Mononuclear cell (primary cell): ENCODE data around the gene ZMIZ1. TPM values are rescaled to one million over a fixed set of nuclear protein-coding genes. Genes with fewer than 3 reads are reported as not detected.

Experiments
- H3K27me3 ChIP-seq: 2 replicates; pipeline ENCODE4 v1.6.0; 2011; ENCODE audit warnings: low read length, control low read depth; ENCODE audit not compliant: insufficient read depth
- H3K4me1 ChIP-seq: 2 replicates; pipeline ENCODE4 v1.5.1; 2011; ENCODE audit warnings: mild to moderate bottlenecking, low read length, control low read depth; ENCODE audit not compliant: insufficient read depth
- H3K4me3 ChIP-seq: 2 replicates; pipeline ENCODE4 v1.5.1; 2011; ENCODE audit warnings: mild to moderate bottlenecking, low read length, moderate library complexity
- H3K9me3 ChIP-seq: 2 replicates; pipeline ENCODE4 v1.5.1; 2011; ENCODE audit warnings: low read depth, mild to moderate bottlenecking, control low read depth, low read length
- total RNA-seq: library from RNA; depleted of rRNA; stranded (reverse); fragments of >200 nt; gene quantifications from one replicate; pipeline ENCODE4 v1.2.3, GENCODE V29; 2012

The ZMIZ1 gene
- total RNA-seq, 1 donor, result 26.2 TPM

DNA sequence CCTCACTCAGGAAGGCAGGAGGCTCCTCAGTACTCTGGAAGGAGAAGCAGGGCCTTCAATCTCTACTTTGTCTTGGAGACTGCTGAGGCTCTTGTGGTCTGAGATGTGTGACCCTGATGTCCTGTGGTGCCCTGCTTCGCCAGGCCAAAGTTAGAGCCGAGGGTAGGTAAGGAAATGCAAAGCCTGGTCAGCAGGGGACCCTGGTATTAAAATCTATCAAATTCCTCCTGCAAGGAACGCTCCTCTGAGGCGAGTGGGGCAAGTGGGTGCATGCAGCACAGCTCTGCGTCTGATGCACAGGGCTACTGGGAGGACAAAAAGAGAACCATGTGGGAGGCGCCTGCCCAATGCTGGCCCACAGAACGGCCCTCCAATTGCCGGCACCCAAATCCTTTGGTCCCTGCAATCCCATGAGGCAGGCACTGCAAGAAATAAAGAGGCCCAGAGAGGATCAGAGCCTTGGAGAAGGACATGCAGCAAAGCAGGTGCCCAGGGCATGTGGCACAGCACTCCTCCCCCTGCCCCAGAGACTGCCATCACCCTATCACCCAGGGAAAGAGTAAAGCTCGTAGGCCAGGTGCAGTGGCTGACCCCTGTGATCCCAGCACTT, 23.1 kb upstream of the ZMIZ1 start:
- no peak overlapping the region for H3K4me3 ChIP-seq
- peaks cover 35% of the 10 kb centered on the region for H3K4me1 ChIP-seq
- H3K9me3 ChIP-seq, result no peaks in the 10 kb centered on the region
- no peaks in the 10 kb centered on the region for H3K27me3 ChIP-seq

DNA sequence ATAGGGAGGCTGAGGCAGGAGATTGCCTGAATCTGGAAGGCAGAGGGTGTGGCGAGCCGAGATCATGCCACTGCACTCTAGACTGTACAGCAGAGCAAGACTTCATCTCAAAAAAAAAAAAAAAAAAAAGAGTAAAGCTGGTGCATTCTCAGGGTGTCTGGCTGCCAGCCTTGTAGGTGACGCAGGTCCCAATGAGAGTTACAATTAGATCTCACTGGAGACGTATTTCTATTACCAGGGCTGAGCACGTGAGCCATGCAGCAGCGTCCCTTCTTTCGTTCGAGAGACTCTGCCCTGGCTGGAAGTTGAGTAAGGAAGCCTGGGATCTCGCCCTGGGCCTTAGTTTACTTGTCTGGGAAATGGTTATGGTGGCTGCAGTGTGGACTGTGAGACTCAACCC, 22.4 kb upstream of the ZMIZ1 start:
- Histone ChIP-seq H3K4me1 (peaks cover 35% of the 10 kb centered on the region), H3K27me3 (no peaks in the 10 kb centered on the region), H3K4me3 (no peak overlapping the region), H3K9me3 (no peaks in the 10 kb centered on the region)

- H3K4me1 ChIP-seq, result peaks cover 35% of the 10 kb centered on the region
- H3K4me3 ChIP-seq, result no peak overlapping the region
- no peaks in the 10 kb centered on the region for H3K27me3 ChIP-seq
- no peaks in the 10 kb centered on the region for H3K9me3 ChIP-seq
Observed at GRCh38 chr10:79046741-79047583, 21.8 kb upstream of the ZMIZ1 start.

DNA sequence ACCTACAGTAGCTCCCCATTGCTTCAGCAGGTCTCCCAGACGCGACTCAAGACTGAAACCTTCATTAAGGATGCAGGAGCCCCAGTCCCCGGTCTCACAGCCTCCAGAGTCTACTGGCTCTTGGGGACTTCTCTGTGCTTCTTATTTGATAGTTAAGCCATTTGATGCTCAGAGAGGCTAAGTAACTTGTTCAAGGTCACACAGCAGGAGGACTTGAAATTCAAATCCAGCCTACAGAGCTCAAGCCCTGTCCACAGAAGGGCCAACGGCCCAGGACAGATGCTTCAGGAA, 21.2 kb upstream of the ZMIZ1 start:
- Histone ChIP-seq H3K27me3 (no peaks in the 10 kb centered on the region), H3K9me3 (no peaks in the 10 kb centered on the region), H3K4me3 (no peak overlapping the region), H3K4me1 (peaks cover 35% of the 10 kb centered on the region)

- Histone ChIP-seq H3K4me1 (peaks cover 35% of the 10 kb centered on the region), H3K4me3 (peak overlapping the region; percentile 6), H3K9me3 (no peaks in the 10 kb centered on the region), H3K27me3 (no peaks in the 10 kb centered on the region)
Observed at GRCh38 chr10:79047875-79048638, 20.7 kb upstream of the ZMIZ1 start.

DNA sequence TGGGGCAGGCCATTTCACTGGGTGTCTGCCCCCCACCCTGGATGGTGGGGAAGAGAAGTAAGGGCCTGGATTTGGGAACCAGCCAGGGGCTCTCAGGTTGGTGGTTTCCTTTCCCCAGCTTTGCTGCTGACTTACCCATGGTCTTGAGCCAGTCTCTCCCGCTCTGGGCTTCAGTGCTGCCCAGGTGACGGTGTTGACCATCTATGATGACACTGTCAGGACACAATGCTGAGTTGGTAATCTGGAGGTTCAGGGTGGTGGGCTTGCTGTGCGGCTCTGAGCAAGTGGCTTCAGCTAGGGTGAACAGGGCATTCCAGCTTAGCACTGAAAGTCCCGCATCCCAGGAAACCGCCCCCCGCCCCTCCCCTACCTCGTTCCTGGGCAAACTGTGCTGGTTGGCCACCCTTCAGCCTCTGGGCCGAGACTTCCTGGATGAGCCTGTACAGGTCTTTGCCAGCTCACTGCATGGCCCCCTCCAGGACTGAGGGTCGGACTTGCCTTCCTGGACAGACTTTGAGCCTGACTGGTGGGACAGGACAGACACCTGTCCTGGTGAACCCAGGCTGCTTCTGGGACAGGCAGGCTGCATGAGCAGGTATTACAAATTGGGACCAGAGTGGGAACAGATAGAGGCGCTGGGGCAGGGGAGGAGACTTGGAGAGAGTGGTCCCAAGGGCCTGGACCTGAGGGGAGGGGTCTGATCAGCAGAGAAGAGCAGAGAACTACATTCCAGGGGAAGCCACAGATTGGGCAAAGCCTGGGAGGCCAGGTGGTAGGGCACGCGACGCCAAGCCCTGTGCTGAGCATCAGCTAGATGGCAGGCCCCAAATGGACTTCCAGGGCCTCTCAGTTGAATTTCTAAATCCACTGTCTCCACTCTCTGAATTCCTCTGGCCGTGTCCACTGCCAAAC, 19.9 kb upstream of the ZMIZ1 start:
- Histone ChIP-seq H3K4me1 (peaks cover 35% of the 10 kb centered on the region), H3K27me3 (no peaks in the 10 kb centered on the region), H3K9me3 (no peaks in the 10 kb centered on the region), H3K4me3 (peak overlapping the region; percentile 6)

- Histone ChIP-seq H3K27me3 (no peaks in the 10 kb centered on the region), H3K9me3 (no peaks in the 10 kb centered on the region), H3K4me1 (peaks cover 35% of the 10 kb centered on the region), H3K4me3 (no peak overlapping the region)
Observed at GRCh38 chr10:79049931-79050895, 18.6 kb upstream of the ZMIZ1 start.

DNA sequence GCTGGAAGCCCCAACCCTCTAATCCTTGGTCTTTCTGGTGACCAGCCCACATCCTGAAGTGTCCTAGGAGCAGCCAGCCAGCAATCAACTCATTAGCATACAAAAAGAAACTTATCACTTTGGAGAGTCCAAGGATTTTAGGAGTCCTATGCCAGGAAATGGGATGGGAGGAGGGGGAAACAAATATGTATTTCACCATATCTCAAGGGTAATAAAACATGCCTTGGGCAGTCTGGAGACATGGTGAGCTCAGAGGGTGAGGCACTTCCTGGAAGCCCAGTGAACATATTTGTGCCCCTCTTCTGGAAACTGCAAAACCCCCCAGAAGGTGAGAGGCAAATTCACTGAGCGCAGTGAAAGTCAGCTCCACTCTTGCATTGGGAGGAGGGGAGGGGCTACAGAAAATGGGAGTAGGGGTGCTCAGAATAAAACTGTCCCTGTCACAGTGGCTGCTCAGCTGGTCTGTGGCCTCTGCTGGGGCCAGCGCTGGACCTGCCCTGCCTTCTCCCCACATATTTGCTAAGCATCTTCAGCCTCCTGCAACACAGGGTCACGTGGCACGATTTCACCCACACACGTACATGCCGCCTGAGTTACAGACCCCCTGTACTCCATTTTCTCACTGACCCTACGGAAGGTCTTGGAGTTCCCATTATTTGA, 17.7 kb upstream of the ZMIZ1 start:
- H3K4me1 ChIP-seq, result peaks cover 34% of the 10 kb centered on the region
- H3K4me3 ChIP-seq, result no peak overlapping the region
- no peaks in the 10 kb centered on the region for H3K27me3 ChIP-seq
- H3K9me3 ChIP-seq, result no peaks in the 10 kb centered on the region

DNA sequence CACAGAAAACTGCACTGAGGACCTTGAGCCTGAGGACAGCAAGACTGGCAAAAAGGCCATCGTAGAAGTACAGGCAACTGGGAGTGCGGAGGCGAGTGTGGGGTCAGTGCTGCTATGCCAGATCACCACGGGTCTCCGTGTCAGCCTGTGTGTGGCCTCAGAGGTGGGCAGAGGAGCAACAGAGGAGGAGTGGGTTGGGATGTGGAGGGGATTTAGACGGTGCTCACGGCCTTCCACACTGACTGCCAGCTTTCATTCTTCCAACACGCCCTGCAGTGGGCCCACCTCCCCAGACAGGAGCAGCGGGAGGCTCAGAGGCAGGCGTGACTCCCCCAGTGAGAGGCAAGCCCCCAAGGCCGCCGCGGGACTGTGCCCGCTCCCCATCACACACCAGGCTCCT, 17.0 kb upstream of the ZMIZ1 start:
- no peaks in the 10 kb centered on the region for H3K9me3 ChIP-seq
- no peak overlapping the region for H3K4me3 ChIP-seq
- no peaks in the 10 kb centered on the region for H3K27me3 ChIP-seq
- peaks cover 27% of the 10 kb centered on the region for H3K4me1 ChIP-seq

DNA sequence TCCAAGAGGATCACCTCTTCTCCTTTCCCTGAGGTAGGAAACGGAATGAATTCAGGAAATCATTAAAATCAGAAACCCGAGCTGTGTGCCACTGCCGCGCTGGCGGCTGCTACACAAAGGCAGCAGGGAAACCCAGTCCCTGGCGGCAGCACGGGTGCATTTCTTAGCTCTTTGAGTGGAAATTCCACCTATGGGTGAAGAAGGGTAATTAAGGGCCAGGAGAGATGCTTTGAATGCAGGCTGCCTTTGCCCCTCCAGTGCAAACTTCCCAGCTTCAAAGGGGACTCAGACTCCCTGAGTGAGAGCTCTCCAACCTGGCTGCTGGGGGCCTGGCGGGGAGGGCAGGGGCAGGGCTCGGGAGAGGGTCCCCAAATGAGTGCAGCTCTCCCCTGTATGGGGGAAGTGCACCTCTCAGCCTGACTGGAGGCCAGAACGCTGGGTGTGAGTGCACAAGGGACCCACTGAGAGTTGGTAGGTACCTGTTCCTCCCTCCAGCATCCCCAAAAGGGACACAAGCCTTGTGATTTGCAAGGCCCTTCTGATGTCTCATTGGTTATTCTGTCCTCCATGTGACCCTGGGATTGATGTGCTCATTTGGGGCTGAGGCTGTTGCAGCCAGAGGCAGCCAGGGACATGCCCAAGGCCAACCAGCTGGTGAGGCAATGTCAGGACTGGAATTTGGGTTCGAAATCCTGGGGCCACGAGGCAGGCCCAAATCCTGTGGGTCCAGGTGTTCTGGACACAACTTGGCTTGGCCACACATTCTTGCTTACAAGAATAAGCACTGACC, 16.3 kb upstream of the ZMIZ1 start:
- Histone ChIP-seq H3K4me3 (no peak overlapping the region), H3K9me3 (no peaks in the 10 kb centered on the region), H3K27me3 (no peaks in the 10 kb centered on the region), H3K4me1 (peaks cover 20% of the 10 kb centered on the region)

GRCh38 chr10:79053081-79053434, 15.7 kb upstream of the ZMIZ1 start:
- Histone ChIP-seq H3K27me3 (no peaks in the 10 kb centered on the region), H3K9me3 (no peaks in the 10 kb centered on the region), H3K4me1 (peaks cover 14% of the 10 kb centered on the region), H3K4me3 (no peak overlapping the region)

- H3K4me1 ChIP-seq, result peaks cover 8% of the 10 kb centered on the region
- H3K27me3 ChIP-seq, result no peaks in the 10 kb centered on the region
- H3K9me3 ChIP-seq, result no peaks in the 10 kb centered on the region
- H3K4me3 ChIP-seq, result no peak overlapping the region
Observed at GRCh38 chr10:79053481-79054202, 15.1 kb upstream of the ZMIZ1 start.
